Skeletal muscle tissue (tissue), 4 donors: ENCODE data around the gene EPHB1. TPM values are rescaled to one million over a fixed set of nuclear protein-coding genes. Genes with fewer than 3 reads are reported as not detected.
"Not testable (repeated sequence)": the region's sequence is repeated elsewhere in the genome, so short reads cannot be mapped to it uniquely, and the experiment has no call there.

Experiments used
- H3K27ac ChIP-seq: one replicate; pipeline ENCODE4 v1.7.0; 2013; ENCODE audit warnings: mild to moderate bottlenecking, low read depth, low read length, inconsistent platforms
- H3K27me3 ChIP-seq, 3 donors: one replicate each; pipeline ENCODE4 v1.7.0; 2013; ENCODE audit warnings: low read length in 3 of 3; ENCODE audit not compliant: control insufficient read depth in 3 of 3, insufficient read depth in 3 of 3
- H3K36me3 ChIP-seq, 3 donors: one replicate each; pipeline ENCODE4 v1.7.0; 2013; ENCODE audit warnings: low read length in 3 of 3; ENCODE audit not compliant: control insufficient read depth in 3 of 3, insufficient read depth in 3 of 3
- H3K4me1 ChIP-seq, 3 donors: one replicate each; pipeline ENCODE4 v1.7.0; 2013; ENCODE audit warnings: low read length in 3 of 3, mild to moderate bottlenecking in 3 of 3; ENCODE audit not compliant: control insufficient read depth in 3 of 3, insufficient read depth in 3 of 3
- H3K4me3 ChIP-seq, 3 donors: one replicate each; pipeline ENCODE4 v1.7.0; 2013; ENCODE audit warnings: low read length in 3 of 3
- H3K9ac ChIP-seq, 3 donors: one replicate each; pipeline ENCODE4 v1.7.0; 2013; ENCODE audit warnings: low read length in 3 of 3, mild to moderate bottlenecking in 3 of 3, moderate library complexity in 2 of 3, low read depth in 1 of 3
- H3K9me3 ChIP-seq, 3 donors: one replicate each; pipeline ENCODE4 v1.7.0; 2013; ENCODE audit warnings: low read length in 3 of 3; ENCODE audit not compliant: control insufficient read depth in 3 of 3
- total RNA-seq: library from RNA; depleted of rRNA; stranded (reverse); fragments of >200 nt; gene quantifications from one replicate; pipeline ENCODE4 v1.2.3, GENCODE V29; 2014
- donor health status: Osteomylitis.

Gene EPHB1
- total RNA-seq, 1 donor from 2014 or later = 5.7 TPM

DNA sequence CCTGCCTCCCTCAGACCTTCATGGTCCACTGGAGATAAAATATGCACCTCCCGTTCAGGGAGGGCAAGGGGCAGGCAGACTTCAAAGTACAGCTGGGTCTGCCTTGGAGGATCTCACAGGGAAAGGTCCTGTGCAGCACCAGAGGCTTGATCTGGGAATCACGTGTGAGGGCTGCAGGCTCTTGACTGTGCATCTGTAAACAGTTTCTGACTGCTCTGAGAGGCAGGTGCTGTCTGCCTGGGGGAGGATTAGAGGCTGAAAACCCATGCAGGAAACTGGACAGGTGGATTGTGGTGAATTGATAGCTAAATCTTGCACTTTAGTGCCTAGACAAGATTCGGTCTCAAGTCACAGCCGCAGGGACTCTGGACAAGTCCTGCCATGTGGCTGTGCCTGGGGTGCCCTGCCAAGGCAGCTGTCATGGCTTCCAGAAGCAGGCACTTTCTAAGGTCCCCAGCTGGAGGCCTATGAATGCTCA lies 239.3 kb downstream of the EPHB1 start:
- Histone ChIP-seq H3K27ac (no peak overlapping the region), H3K9ac (no peak overlapping the region), H3K36me3 (no peaks in the 10 kb centered on the region), H3K4me3 (no peak overlapping the region), H3K9me3 (no peaks in the 10 kb centered on the region), H3K27me3 (no peaks in the 10 kb centered on the region), H3K4me1 (no peaks in the 10 kb centered on the region)

DNA sequence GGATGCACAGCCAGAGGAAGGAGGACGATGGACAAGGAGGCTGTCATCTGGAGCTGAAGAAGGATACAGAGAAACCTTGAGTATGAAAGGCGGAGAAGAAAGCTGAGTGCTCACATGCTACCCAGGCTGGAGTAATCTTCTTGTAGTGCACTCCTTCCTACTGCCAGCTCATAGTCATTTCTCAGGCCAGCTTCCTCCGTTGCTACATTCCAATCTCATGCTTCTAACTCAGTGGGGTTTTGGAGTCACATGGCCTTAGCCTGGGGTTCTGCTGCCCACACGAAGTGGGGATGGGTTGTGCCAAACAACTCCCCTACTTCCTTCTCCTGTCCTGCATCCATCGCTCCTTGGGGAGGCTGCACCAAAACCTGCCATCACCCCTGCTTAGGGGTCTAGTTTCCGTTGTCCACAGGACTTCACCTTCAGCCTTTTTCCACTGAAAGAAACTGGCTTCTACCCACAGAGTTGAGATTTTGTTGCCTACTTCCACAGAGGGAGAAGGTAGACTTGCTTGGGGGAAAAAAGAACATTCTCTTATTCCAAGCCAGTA lies 239.9 kb downstream of the EPHB1 start:
- Histone ChIP-seq H3K4me3 (no peak overlapping the region), H3K27me3 (no peaks in the 10 kb centered on the region), H3K27ac (no peak overlapping the region), H3K4me1 (no peaks in the 10 kb centered on the region), H3K9me3 (no peaks in the 10 kb centered on the region), H3K36me3 (no peaks in the 10 kb centered on the region), H3K9ac (no peak overlapping the region)

DNA sequence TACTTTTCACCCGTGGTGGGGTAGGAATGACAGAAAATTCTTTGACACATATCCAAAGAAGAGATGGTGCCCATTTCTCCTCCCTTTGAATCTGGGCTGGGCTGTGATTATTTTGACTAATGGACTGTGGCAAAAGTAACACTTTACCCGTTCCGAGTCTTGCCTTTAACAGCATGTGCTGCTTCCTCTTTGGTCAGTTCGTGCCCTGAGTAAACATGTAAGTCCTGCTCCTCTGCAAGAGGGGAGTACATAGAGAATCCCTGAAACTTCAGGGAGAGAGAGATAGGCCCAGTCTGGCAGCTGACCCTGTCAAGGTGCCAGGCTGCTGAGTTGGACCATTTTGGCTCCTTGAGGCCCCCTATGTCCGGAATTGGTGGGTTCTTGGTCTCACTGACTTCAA lies 243.1 kb downstream of the EPHB1 start:
- H3K9me3 ChIP-seq = no peaks in the 10 kb centered on the region
- no peak overlapping the region for H3K4me3 ChIP-seq
- H3K9ac ChIP-seq = no peak overlapping the region
- H3K36me3 ChIP-seq = no peaks in the 10 kb centered on the region
- H3K4me1 ChIP-seq = no peaks in the 10 kb centered on the region
- no peak overlapping the region for H3K27ac ChIP-seq
- no peaks in the 10 kb centered on the region for H3K27me3 ChIP-seq

DNA sequence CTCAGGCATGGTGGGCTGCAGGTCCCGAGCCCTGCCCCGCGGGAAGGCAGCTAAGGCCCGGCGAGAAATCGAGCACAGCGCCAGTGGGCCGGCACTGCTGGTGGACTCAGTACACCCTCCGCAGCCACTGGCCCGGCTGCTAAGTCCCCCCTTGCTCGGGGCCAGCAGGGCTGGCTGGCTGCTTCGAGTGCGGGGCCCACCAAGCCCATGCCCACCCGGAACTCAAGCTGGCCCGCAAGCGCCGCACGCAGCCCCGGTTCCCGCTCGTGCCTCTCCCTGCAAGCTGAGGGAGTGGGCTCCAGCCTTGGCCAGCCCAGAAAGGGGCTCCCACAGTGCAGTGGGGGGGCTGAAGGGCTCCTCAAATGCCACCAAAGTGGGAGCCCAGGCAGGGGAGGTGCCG lies 244.5 kb downstream of the EPHB1 start:
- not testable (repeated sequence) for H3K36me3 ChIP-seq, H3K27me3 ChIP-seq, H3K9me3 ChIP-seq, H3K9ac ChIP-seq, H3K4me3 ChIP-seq, H3K27ac ChIP-seq, H3K4me1 ChIP-seq

DNA sequence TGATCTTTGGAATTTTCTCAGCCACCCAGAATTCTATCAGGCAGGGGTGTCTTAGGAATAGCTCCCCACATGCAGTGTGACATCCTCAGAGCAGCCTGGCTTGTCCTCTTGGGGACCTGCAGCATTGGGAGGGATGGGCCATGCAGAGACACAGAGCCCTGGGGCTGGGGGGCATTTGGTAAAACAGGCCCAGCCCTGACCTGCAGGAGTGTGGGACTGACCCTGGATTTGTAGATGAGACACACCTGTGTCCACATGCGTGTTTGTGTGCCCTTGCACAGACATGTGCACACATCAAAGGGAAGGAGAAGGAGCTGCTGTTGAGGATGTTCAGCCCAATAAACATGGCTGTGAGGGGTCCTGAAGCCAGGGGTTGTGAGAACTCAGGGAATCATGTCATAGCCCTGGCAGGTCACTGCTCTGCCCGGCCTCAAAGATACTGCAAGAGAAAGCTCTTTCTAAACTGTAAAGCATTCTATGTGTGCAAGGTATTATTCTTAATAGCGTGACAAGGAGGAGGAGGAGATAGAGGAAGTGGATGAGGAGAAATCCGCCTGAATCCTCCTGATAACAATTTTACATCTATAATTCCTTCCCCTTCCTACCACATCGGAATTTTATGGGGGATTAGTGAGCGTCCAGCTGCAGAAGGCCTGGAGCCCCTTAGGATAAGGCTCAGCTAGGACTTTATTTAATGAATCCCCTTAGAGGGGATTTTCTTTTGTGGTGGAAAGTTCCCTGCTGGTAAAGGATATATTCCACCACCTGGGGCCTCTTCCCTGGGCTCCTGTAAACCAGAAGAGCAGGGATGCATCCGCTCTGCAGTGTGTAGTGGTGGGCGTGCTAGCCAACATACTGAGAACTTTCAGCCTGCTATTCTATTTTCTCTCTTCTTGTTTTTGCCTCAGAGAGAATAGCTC lies 245.5 kb downstream of the EPHB1 start:
- Histone ChIP-seq H3K27me3 (no peaks in the 10 kb centered on the region), H3K27ac (no peak overlapping the region), H3K9ac (no peak overlapping the region), H3K4me3 (no peak overlapping the region), H3K36me3 (no peaks in the 10 kb centered on the region), H3K9me3 (no peaks in the 10 kb centered on the region), H3K4me1 (no peaks in the 10 kb centered on the region)

DNA sequence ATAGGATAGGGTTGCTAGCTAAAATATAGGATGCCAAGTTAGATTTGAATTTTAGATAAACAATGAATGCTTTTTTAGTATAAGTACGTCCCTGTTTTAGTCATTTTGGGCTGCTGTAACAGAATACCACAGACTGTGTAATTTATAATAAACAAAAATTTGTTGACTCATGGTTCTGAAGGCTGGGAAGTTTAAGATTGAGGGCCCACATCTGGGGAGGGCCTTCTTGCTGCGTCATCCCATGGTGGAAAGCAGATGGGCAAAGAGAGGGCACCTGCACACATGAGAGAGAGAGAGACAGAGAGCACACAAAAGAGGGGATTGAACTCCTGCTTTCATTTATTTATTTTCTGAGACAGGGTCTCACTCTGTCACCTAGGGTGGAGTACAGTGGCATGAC lies 246.5 kb downstream of the EPHB1 start:
- H3K4me1 ChIP-seq = no peaks in the 10 kb centered on the region
- no peak overlapping the region for H3K27ac ChIP-seq
- no peaks in the 10 kb centered on the region for H3K36me3 ChIP-seq
- H3K4me3 ChIP-seq = no peak overlapping the region
- no peak overlapping the region for H3K9ac ChIP-seq
- no peaks in the 10 kb centered on the region for H3K9me3 ChIP-seq
- no peaks in the 10 kb centered on the region for H3K27me3 ChIP-seq

DNA sequence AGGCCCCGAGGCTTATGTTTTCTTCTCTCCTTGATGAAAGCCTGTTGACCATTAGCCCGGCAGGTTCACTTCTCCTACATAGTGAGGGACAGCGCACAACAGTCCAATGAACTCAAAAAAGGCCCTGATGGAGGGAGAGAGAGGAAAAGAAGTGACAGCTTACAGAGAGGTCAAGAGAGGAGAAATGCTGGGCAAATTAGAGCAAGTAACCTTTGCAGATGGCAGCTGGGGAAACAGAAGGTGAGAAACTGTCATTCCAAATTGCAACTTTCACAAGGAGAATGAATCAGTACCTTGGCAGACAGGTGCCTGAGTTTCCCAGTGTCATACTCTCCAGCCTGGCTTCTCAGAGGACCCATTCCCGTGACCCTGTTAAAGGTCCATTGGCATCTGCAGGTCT lies 252.0 kb downstream of the EPHB1 start:
- no peaks in the 10 kb centered on the region for H3K4me1 ChIP-seq
- H3K27me3 ChIP-seq = no peaks in the 10 kb centered on the region
- H3K9me3 ChIP-seq = no peaks in the 10 kb centered on the region
- no peaks in the 10 kb centered on the region for H3K36me3 ChIP-seq
- H3K9ac ChIP-seq = no peak overlapping the region
- no peak overlapping the region for H3K27ac ChIP-seq
- no peak overlapping the region for H3K4me3 ChIP-seq

DNA sequence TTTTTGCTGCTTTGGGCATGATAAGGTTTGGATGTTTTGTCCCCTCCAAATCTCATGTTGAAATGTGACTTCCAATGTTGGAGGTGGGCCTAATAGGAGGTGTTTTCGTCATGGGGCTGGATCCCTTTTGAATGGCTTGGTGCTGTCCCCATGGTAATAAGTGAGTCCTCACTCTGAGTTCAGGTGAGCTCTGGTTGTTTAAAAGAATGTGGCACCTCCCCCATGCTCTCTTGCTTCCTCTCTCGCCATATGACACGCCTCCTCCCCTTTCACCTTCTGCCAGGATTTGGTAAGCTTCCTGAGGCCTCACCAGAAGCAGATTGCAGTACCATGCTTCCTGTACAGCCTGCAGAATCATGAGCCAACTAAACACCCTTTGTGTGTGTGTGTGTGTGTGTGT lies 255.5 kb downstream of the EPHB1 start:
- Histone ChIP-seq H3K27me3 (no peaks in the 10 kb centered on the region), H3K9ac (no peak overlapping the region), H3K36me3 (no peaks in the 10 kb centered on the region), H3K4me3 (no peak overlapping the region), H3K27ac (no peak overlapping the region), H3K9me3 (no peaks in the 10 kb centered on the region), H3K4me1 (no peaks in the 10 kb centered on the region)

DNA sequence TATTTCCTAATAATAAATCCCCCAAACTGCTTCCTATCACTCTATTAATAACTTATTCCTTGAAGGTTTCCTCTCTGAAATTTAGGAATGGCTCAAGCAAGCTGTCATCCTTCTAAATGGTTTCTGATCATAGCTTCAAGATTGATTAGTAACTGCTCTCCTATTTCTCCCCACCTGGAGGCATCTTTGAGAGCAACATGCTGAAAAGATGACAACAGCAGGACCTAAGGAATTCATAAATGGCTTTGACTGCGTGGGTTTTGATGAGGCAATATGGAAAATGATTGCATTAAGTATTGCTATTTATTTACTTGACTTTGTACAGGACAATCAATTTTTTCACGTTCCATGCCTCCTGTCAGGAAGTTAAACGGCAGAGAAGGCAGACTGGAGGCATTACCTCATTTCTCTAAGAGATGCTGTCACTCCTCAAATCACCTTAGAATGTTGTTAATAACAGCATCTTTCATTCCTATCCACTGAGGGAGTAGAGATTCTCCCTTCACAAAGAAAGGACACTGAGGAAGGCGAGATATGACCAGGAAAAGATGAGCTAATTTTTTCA lies 256.4 kb downstream of the EPHB1 start:
- no peaks in the 10 kb centered on the region for H3K4me1 ChIP-seq
- no peak overlapping the region for H3K9ac ChIP-seq
- H3K4me3 ChIP-seq = no peak overlapping the region
- H3K9me3 ChIP-seq = no peaks in the 10 kb centered on the region
- no peaks in the 10 kb centered on the region for H3K27me3 ChIP-seq
- no peaks in the 10 kb centered on the region for H3K36me3 ChIP-seq
- H3K27ac ChIP-seq = no peak overlapping the region

DNA sequence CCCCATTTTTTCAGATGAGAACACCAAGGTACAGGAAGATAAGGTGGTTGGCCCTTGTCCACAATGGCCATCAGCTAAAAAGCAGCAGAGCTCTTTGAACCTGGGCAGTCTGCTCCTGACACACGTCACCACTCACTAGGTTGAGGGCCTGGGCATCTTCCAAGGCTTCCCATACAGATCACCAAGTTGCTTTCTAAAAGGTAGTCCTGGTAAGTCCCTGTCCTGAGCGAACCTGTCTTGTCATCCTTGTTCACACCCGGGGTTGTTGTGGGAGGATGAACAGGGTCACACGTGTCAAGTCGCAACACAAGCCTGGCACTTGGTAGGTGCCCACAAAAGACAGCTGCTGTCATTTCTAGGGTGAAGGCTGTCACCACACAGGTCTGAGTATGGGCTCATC lies 260.4 kb downstream of the EPHB1 start:
- no peaks in the 10 kb centered on the region for H3K9me3 ChIP-seq
- no peaks in the 10 kb centered on the region for H3K36me3 ChIP-seq
- no peak overlapping the region for H3K27ac ChIP-seq
- H3K4me1 ChIP-seq = no peaks in the 10 kb centered on the region
- no peaks in the 10 kb centered on the region for H3K27me3 ChIP-seq
- H3K4me3 ChIP-seq = no peak overlapping the region
- H3K9ac ChIP-seq = no peak overlapping the region
